H1 (cell line): ENCODE measurements around the gene GADD45A. TPM values are rescaled to one million over a fixed set of nuclear protein-coding genes. Genes with fewer than 3 reads are reported as not detected.

Experiments
- BACH1 ChIP-seq: IDR thresholded peaks from 2 replicates; pipeline ENCODE4 v1.6.1; 2012; ENCODE audit warnings: low read length, improper control_type of control experiment
- CBX8 ChIP-seq: fragments of 300-800, 300-1000 bp; sonication (generic); IDR thresholded peaks from 2 replicates; pipeline ENCODE4 v1.7.1; 2016; ENCODE audit warnings: low read depth, low read length, borderline replicate concordance
- GABPA ChIP-seq: IDR thresholded peaks from 2 replicates; pipeline ENCODE4 v1.6.1; 2011; ENCODE audit warnings: mild to moderate bottlenecking, low read length, moderate library complexity, borderline replicate concordance; ENCODE audit not compliant: insufficient read depth
- POU5F1 ChIP-seq: IDR thresholded peaks from 2 replicates; pipeline ENCODE4 v1.6.1; 2011; ENCODE audit warnings: low read depth, mild to moderate bottlenecking, low read length, moderate library complexity
- RBBP5 ChIP-seq: IDR thresholded peaks from 2 replicates; pipeline ENCODE4 v1.7.1; 2012; ENCODE audit warnings: low read depth, mild to moderate bottlenecking, inconsistent platforms, low read length, moderate library complexity, borderline replicate concordance
- RNF2 ChIP-seq: fragments of 200-900, 300-1000 bp; sonication (generic); IDR thresholded peaks from 2 replicates; pipeline ENCODE4 v1.7.1; 2016; ENCODE audit warnings: borderline replicate concordance, low read depth, mild to moderate bottlenecking, antibody characterized with exemption, low read length; ENCODE audit not compliant: poor library complexity, severe bottlenecking; ENCODE audit errors: missing control alignments
- RXRA ChIP-seq: IDR thresholded peaks from 2 replicates; pipeline ENCODE4 v1.6.1; 2011; ENCODE audit warnings: low read depth, mild to moderate bottlenecking, low read length, moderate library complexity; ENCODE audit not compliant: insufficient read depth
- SIX5 ChIP-seq: IDR thresholded peaks from 2 replicates; pipeline ENCODE4 v1.6.1; 2011; ENCODE audit warnings: mild to moderate bottlenecking, low read depth, low read length
- polyA plus RNA-seq, 7 experiments: library from polyadenylated mRNA; depleted of rRNA in 3 of 7; stranded (reverse) in 5 of 7; unstranded in 2 of 7; fragments of >200 nt in 5 of 7; fragments of 200-250 nt in 2 of 7; gene quantifications; 1 replicate in 5 of 7; 2 replicates in 1 of 7; 4 replicates in 1 of 7; pipeline versions ENCODE4 v1.2.1 to v1.2.3, GENCODE V29; 2011 to 2013; ENCODE audit warnings: missing spikeins in 2 of 7, mixed read lengths in 2 of 7
- total RNA-seq: library from RNA; stranded (reverse); fragmentation: NEBNext Ultra II Directional; extraction: Animal tissue kit (Norgen Biotek cat#: 25700); gene quantifications from 2 replicates; pipeline ENCODE4 v1.2.1, GENCODE V29; 2021

The GADD45A gene
- total and polyA plus RNA-seq, 2 of the 8 experiments (the other 6 are each of a cell fraction or from before 2014, with no cell fraction given), result 7.6 to 15.6 TPM

DNA sequence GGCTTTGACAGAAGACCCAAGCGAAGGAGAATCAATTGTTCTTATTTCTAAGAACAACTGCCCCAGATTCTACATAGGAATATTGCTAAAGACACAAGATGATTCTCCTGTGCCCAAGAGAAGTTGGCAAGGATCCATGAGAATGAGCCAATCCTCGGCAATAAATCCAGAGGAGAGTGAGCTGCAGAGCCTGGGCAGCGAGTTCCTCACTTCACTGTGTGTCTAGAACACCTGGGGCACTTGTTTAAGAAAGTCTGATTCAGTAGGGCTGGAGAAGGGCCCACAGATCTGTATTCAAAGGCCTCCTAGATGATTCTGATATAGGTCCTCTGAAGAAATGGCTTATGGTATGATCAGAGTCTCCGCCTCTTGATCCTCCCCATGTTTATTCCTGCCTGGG is 31.8 kb downstream of the GADD45A start (continued):
- TF ChIP-seq RBBP5, result no peak
- no peak for TF ChIP-seq CBX8
- TF ChIP-seq POU5F1, result no peak
- no peak for TF ChIP-seq RNF2
- no peak for TF ChIP-seq SIX5
- no peak for TF ChIP-seq BACH1
- TF ChIP-seq RXRA, result no peak
- no peak for TF ChIP-seq GABPA
